Loucy (cell line): ENCODE measurements around the gene PCDHGA7.

Experiments
- EZH2phosphoT487 ChIP-seq: fragments of 200-600 bp; IDR thresholded peaks from 2 replicates; pipeline ENCODE4 v1.6.1; 2018; ENCODE audit warnings: antibody characterized with exemption, mild to moderate bottlenecking, moderate library complexity, borderline replicate concordance
- TF ChIP-seq, protein P1 (sequence below): fragments of 200-600 bp; sonication (generic); conservative IDR thresholded peaks from 2 replicates; pipeline ENCODE4 v1.5.1; 2014; ENCODE audit warnings: mild to moderate bottlenecking, antibody characterized with exemption, low read length

DNA sequence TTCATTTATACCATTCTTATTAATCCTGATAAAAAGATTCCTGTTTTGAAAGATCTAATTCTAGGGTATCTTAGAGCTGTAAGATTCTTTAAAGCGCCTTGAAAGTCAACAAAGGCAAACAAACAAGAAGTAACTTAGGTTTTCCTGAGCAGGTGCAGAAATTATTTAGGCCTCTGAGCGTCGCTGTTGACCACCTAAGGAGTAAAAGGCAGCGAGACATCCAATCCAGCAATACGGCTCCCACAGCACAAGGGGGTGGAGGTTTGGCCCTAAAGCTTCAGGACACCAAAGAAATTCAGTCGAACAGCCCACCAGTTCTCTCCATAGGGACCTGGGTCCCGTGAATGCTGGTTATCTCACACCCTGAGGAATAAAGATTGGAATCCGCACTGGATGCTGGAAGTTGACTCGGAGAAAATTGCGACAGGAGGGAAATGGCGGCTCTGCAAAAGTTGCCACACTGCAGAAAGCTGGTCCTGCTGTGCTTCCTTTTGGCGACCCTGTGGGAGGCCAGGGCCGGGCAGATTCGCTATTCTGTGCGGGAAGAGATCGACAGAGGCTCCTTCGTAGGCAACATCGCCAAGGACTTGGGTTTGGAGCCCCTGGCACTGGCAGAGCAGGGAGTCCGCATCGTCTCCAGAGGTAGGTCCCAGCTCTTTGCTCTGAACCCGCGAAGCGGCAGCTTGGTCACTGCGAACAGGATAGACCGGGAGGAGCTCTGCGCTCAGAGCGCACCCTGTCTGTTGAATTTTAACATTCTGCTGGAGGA lies 43.8 kb upstream of the PCDHGA7 start, which contains the start of gene PCDHGA2:
- TF ChIP-seq, protein P1, sequence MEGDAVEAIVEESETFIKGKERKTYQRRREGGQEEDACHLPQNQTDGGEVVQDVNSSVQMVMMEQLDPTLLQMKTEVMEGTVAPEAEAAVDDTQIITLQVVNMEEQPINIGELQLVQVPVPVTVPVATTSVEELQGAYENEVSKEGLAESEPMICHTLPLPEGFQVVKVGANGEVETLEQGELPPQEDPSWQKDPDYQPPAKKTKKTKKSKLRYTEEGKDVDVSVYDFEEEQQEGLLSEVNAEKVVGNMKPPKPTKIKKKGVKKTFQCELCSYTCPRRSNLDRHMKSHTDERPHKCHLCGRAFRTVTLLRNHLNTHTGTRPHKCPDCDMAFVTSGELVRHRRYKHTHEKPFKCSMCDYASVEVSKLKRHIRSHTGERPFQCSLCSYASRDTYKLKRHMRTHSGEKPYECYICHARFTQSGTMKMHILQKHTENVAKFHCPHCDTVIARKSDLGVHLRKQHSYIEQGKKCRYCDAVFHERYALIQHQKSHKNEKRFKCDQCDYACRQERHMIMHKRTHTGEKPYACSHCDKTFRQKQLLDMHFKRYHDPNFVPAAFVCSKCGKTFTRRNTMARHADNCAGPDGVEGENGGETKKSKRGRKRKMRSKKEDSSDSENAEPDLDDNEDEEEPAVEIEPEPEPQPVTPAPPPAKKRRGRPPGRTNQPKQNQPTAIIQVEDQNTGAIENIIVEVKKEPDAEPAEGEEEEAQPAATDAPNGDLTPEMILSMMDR = no peak
- TF ChIP-seq EZH2phosphoT487 = no peak
